Limb (tissue), 2 donors: ENCODE measurements around the gene PCBP3.
A peak's percentile ranks its signal among the peaks of the same experiment; 100 is the strongest.

Experiments used
- DNase-seq, 2 donors: peaks; one replicate each; pipeline ENCODE4 v3.0.0-alpha.2; 2016; ENCODE audit errors: extremely low spot score in 2 of 2

Gene PCBP3

DNA sequence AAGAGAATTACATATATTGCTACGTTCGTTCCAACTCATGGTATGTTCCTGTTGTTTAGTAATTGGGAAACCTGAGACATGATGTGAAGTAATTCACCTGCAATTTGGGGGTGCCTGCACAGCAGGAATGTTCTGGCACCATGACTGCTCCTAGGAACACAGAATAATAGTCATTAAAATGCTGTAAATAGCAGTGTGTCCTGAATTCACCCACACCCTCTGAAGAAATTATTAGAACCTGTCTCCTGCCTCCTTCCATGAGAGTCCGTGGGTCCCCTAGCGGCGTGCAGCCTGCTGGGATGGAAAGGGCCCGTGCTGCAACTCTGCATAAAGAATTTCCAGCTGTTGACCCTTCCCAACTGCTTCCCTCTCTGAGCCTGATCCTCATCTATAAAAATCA, 143.1 kb downstream of the PCBP3 start:
- no peak for DNase-seq

DNA sequence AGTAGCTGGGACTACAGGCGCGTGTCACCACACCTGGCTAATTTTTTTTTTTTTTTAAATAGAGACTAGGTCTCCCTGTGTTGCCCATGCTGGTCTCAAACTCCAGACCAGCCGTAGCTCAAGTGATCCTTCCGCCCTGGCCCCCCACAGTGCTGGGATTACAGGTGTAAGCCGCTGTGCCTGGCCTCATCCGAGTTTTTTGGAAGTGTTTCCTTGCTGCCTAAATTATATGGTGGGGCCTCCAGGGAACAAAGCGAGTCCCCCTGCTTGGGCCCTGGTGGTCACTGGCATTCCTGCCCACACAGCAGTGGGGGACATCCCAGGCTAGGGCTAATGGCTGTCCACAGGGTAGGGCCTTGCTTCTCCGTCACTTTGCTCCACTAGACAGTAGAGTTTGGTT, 143.8 kb downstream of the PCBP3 start:
- DNase-seq: no peak

DNA sequence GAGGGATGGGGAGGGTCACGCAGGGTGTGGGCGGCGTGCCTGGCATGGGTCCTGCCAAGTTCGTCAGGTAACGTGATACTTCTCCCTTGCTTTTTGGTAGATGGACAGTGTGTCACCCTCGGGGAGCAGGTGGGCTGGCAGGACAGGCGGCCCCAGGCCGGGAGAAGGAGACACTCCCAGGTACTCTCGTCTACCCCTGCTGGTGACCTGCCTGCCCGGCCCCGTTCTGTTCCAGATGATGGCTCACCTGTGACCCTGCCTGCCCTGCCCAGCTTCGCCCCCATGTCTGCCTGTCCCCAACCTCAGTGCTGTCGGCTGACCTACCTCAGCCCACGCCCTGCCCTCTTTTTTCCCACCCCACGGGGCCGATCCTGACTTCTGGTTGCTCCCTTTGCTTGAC, 144.7 kb downstream of the PCBP3 start:
- DNase-seq: no peak

DNA sequence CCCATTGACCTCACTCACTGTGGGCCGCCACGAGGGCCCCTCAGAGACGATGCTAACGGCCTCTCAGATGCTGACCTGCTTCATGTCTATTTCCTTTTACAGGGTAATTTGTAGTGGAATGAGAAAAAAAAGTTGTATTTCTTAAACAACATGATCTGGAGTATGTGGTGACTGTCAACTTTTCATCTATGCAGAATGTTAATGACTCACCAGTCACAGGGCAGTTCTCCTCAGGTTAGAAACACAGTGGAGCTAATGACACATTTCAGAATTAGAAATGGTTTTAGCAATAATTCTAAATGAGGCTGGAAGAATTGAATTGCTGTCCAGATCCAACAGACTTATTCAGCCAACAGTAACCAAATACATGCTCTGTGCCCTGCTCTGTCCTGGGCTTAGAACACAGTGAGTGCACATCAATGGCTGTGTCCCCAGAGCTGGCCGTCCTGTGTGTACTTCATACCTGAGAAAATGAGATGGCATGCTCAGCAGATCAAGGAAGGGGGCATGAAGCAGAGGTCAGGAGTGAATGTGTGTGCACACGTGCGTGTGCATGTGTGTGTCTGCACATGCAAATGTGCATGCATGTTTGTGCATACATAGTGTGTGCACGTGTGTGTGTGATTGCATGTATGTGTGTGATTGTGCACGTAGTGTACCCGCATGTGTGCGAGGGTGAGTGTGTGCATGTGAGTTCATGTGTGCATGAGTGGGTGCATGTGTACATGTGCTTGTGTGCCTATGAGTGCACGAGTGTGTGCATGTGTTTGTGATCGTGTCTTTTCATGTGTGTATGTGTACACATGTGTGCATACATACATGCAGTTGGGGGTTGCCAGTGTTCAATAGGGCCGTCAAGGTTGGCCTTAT, 145.3 kb downstream of the PCBP3 start:
- DNase-seq: no peak

GRCh38 chr21:45790427-45790826, 146.9 kb downstream of the PCBP3 start:
- no peak for DNase-seq

- no peak for DNase-seq
Measured at GRCh38 chr21:45791562-45792418, 148.3 kb downstream of the PCBP3 start.

GRCh38 chr21:45792682-45793383, 149.3 kb downstream of the PCBP3 start:
- DNase-seq: no peak

DNA sequence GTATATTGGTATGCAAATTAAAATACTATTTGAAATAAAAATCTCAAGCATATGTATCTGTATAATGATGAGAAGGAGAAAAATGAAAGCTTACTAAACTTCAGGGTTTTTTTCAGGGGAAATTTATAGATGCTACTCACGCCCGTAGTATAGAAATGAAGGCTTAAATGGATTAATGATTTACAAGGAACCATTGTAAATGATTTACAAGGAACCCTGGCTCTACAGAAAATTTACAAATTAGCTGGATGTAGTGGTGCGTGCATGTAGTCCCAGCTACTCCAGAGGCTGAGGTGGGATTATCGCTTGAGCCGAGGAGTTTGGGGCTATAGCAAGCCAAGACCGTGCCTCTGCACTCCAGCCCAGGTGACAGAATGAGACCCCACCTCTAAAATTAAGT, 150.5 kb downstream of the PCBP3 start:
- DNase-seq: no peak

DNA sequence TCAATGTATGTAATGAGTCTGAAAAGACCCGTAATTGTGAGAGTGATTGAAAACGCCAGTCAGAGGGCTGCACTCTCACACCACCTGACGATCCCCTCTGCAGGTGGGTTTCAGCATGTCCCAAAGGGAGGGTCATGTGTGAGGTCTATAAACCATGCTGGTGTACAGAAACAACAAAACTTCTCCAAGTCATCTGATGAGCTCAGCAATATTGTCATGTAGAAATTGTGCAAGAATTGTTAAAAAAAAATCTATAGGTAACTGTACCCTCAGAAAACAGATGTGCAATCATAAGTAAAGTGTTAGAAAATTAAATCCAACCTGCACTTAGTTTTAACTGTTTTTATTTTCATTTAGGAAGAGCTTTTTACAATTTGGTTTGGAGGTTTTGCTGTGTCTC, 152.5 kb downstream of the PCBP3 start:
- DNase-seq: no peak

DNA sequence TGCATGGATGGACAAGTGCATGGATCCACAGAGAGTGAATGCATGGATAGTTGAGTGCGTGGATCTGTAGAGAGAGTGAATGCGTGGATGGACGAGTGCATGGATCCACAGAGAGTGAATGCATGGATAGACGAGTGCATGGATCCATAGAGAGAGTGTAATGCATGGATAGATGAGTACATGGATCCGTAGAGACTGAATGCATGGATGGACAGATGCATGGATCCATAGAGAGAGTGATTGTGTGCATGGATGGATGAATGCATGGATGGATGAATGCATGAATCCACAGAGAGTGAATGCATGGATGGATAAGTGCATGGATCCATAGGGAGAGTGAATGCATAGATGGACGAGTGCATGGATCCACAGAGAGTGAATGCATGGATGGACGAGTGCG, 153.8 kb downstream of the PCBP3 start:
- DNase-seq: no peak

- no peak for DNase-seq
Measured at GRCh38 chr21:45799765-45800338, 156.3 kb downstream of the PCBP3 start.

DNA sequence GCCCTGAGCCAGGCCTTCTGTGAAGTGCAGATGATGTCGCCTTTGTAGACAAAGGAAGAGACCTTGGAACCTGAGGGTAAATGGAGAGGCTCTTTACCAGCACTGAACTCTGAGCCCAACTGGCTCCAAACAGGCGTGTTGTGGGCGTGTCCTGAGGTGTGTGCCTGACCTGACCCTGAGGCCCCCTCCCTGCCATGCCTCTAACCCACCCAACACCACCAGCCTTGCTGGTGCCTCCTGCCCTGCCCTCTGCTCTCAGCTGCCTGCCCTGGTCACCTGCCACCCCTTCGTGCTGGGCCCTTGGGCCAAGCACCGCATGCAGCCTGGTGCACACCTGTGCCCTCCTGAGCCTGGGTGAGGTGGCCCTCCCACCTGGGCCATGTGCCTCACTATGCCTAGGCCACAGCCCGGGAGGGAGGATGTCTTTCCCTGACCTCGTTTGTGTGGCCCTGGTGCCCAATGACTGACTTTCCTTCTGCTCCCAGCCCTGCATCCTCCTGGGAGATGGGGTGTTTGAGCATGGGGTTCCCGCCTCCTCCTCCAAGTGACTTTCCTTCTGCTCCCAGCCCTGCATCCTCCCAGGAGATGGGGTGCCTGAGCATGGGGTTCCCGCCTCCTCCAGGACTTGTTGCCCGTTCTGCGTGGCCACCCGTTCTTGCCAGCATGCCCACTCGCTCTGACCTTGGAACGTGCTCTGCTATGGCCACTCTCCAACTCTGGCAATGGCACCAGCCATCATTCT, 157.0 kb downstream of the PCBP3 start:
- peak in 1 of 2 donors; percentile 21 for DNase-seq

DNA sequence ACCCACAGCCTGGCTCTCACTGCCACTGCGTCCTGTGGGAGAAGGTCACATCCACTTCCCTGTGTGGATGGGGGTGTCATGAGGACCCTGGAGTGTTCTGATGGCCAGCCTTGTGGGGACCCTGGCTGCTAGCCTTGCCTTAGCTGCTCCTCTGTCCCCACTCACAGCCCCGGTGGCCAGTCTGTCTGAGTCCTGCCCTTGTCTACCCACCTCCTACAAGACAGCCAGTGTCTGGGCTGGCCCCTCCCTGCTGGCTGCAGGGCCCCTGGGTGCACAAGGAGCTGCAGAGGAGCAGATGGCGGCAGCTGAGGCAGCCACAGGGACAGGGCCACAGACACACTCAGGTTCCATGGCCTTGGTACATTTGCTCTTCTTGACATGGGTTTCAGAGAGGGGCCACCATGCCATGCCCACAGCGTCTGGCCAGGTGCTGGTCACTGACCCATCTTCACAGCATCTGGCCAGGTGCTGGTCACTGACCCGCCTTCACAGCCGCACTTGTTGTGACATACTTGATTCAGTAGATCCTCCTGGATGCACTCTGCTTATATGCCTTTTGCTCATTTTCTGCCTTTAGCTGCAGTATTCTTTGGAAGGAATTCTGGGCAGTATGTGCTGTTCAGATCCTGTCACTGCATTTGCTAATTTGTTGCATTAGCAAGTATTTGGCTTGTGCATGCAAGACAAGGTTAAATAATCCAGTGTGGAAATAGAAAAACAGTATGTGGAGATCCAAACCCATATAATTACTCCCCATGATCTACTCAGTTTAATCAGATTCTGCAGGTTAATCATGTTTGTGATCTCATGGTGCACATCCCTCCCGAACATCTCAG, 157.8 kb downstream of the PCBP3 start:
- DNase-seq: no peak

DNA sequence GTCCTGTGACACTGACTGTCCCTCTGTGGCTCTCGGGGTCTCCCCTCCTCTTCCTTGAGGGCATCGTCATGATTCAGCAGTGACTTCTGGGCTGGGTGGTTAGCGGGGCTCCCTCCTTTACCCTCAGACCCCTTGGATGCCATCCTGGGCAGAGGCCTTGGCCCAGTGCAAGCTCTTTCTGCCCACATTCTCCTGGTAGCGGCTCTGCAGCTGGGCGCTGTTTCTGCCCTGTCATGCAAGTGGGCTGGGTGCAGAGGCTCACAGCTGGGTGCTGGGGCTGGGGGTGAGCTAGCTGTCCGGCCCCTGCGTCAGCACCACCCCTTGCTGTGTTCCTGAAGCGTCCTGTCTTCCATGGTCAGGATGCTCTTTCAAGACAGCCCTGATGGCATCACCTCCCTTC, 158.5 kb downstream of the PCBP3 start:
- peak in 1 of 2 donors; percentile 21 for DNase-seq

- peak in 1 of 2 donors; percentile 23 for DNase-seq
Measured at GRCh38 chr21:45802425-45802824, 158.9 kb downstream of the PCBP3 start.

GRCh38 chr21:45802956-45803617, 159.6 kb downstream of the PCBP3 start:
- no peak for DNase-seq

GRCh38 chr21:45803618-45804340, 160.3 kb downstream of the PCBP3 start:
- no peak for DNase-seq

- peak in 1 of 2 donors; percentile 20 for DNase-seq
Measured at GRCh38 chr21:45804809-45805313, 161.3 kb downstream of the PCBP3 start.
